MM.1S (cell line): ENCODE data around the gene MYCBP.

ENCODE experiments used
- DNase-seq: peaks from one replicate; pipeline ENCODE4 v3.0.0-alpha.2; 2015
- H2AFZ ChIP-seq: fragments of 300-600 bp; sonication (generic); 2 replicates; pipeline ENCODE4 v1.6.0; 2016; ENCODE audit warnings: antibody characterized with exemption, low read length
- H3F3A ChIP-seq: fragments of 300-600 bp; sonication (generic); 2 replicates; pipeline ENCODE4 v1.6.1; 2016; ENCODE audit warnings: mild to moderate bottlenecking, antibody characterized with exemption, low read length, moderate library complexity, mixed read lengths; ENCODE audit not compliant: insufficient read depth
- H3K27ac ChIP-seq: fragments of 300-600 bp; sonication (generic); 2 replicates; pipeline ENCODE4 v1.5.1; 2016; ENCODE audit warnings: mild to moderate bottlenecking, low read length
- H3K27me3 ChIP-seq: fragments of 300-600 bp; sonication (generic); replicated peaks from 2 replicates; pipeline ENCODE4 v1.6.0; 2016; ENCODE audit warnings: low read length; ENCODE audit not compliant: insufficient read depth
- H3K36me3 ChIP-seq: fragments of 300-600 bp; sonication (generic); replicated peaks from 2 replicates; pipeline ENCODE4 v1.6.1; 2016; ENCODE audit warnings: mild to moderate bottlenecking, low read length, mixed read lengths; ENCODE audit not compliant: insufficient read depth
- H3K4me1 ChIP-seq: fragments of 300-600 bp; sonication (generic); 2 replicates; pipeline ENCODE4 v1.6.1; 2016; ENCODE audit warnings: low read length, mixed read lengths
- H3K4me2 ChIP-seq: fragments of 300-600 bp; sonication (generic); 2 replicates; pipeline ENCODE4 v1.6.0; 2016; ENCODE audit warnings: low read depth, low read length
- H3K4me3 ChIP-seq: fragments of 300-600 bp; sonication (generic); 2 replicates; pipeline ENCODE4 v1.5.1; 2016; ENCODE audit warnings: low read length, mixed read lengths
- H3K79me2 ChIP-seq: fragments of 300-600 bp; sonication (generic); 2 replicates; pipeline ENCODE4 v1.6.1; 2016; ENCODE audit warnings: mixed run types, low read length, mixed read lengths
- H3K9ac ChIP-seq: fragments of 300-600 bp; sonication (generic); 2 replicates; pipeline ENCODE4 v1.6.1; 2016; ENCODE audit warnings: low read length, mixed read lengths
- H3K9me2 ChIP-seq: fragments of 300-600 bp; sonication (generic); replicated peaks from 2 replicates; pipeline ENCODE4 v1.6.1; 2016; ENCODE audit warnings: mild to moderate bottlenecking, low read length, mixed read lengths; ENCODE audit not compliant: insufficient read depth
- H3K9me3 ChIP-seq: fragments of 300-600 bp; sonication (generic); replicated peaks from 2 replicates; pipeline ENCODE4 v1.6.1; 2016; ENCODE audit warnings: mild to moderate bottlenecking, low read length, mixed read lengths; ENCODE audit not compliant: insufficient read depth
- H4K20me1 ChIP-seq: fragments of 300-600 bp; sonication (generic); 2 replicates; pipeline ENCODE4 v1.6.1; 2016; ENCODE audit warnings: mild to moderate bottlenecking, low read length, moderate library complexity, mixed read lengths; ENCODE audit not compliant: insufficient read depth
- EZH2 ChIP-seq: fragments of 300-600 bp; sonication (generic); optimal IDR thresholded peaks from 2 replicates; pipeline ENCODE3; 2017; ENCODE audit warnings: low read depth, mild to moderate bottlenecking, antibody characterized with exemption, low read length, mixed read lengths
- EZH2phosphoT487 ChIP-seq: fragments of 300-600 bp; sonication (generic); IDR thresholded peaks from 2 replicates; pipeline ENCODE4 v1.6.1; 2018; ENCODE audit warnings: antibody characterized with exemption, low read length
- TF ChIP-seq, protein P1 (sequence below): fragments of 300-600 bp; sonication (generic); IDR thresholded peaks from 2 replicates; pipeline ENCODE4 v1.5.1; 2016; ENCODE audit warnings: antibody characterized with exemption, low read length, mixed read lengths

The MYCBP gene

DNA sequence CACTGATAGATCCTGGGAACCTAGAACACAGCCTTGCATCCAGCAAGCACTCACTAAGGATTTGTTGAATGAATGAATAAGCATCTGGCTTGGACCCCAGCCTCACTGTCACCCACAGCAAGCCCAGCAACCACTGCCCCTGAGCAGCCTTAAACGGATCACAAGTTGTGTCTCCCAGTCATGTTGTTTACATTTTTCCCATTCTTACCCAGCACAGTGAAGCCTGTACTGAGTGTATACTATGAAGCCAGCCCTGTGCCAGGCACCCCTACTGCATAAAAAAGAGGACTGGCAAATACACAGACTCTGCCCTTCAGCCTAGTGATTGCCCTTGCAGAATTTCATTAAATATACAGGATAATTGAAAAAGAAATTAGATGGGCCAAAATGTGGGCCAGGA is 43.8 kb downstream of the MYCBP start:
- H3K9me2 ChIP-seq: no peaks in the 10 kb centered on the region

DNA sequence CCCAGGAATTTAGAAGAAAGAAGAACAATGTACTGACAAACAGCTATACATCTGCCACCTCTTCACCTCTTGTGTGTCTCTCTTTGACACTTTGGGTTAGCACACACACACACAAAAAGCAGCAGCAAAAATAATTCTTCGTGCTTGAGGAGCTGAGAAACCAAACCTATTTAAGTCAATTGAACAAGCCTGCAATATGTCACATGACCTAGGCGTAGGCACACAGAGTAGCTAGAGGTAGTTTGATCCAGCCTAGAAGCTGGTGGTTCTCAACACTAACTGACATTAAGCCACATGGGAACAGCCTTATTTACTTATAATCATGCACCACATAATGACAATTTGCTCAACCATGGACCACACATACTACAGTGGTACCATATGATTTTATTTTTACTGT is 45.8 kb downstream of the MYCBP start:
- Histone ChIP-seq H3K36me3 (no peaks in the 10 kb centered on the region), H3F3A (no peaks in the 10 kb centered on the region), H3K9ac (no peak overlapping the region), H4K20me1 (no peaks in the 10 kb centered on the region), H3K4me3 (no peak overlapping the region), H3K9me3 (no peaks in the 10 kb centered on the region), H2AFZ (no peak overlapping the region), H3K4me2 (no peak overlapping the region), H3K27ac (no peak overlapping the region), H3K27me3 (no peaks in the 10 kb centered on the region), H3K4me1 (no peaks in the 10 kb centered on the region), H3K9me2 (no peaks in the 10 kb centered on the region), H3K79me2 (no peaks in the 10 kb centered on the region)
- DNase-seq: no peak
- no peak for TF ChIP-seq EZH2
- TF ChIP-seq, protein P1, sequence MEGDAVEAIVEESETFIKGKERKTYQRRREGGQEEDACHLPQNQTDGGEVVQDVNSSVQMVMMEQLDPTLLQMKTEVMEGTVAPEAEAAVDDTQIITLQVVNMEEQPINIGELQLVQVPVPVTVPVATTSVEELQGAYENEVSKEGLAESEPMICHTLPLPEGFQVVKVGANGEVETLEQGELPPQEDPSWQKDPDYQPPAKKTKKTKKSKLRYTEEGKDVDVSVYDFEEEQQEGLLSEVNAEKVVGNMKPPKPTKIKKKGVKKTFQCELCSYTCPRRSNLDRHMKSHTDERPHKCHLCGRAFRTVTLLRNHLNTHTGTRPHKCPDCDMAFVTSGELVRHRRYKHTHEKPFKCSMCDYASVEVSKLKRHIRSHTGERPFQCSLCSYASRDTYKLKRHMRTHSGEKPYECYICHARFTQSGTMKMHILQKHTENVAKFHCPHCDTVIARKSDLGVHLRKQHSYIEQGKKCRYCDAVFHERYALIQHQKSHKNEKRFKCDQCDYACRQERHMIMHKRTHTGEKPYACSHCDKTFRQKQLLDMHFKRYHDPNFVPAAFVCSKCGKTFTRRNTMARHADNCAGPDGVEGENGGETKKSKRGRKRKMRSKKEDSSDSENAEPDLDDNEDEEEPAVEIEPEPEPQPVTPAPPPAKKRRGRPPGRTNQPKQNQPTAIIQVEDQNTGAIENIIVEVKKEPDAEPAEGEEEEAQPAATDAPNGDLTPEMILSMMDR: no peak
- no peak for TF ChIP-seq EZH2phosphoT487

More for the DNA sequence above, 43.8 kb downstream of the MYCBP start:
- TF ChIP-seq, protein P1: no peak
- TF ChIP-seq EZH2: no peak
- no peak for TF ChIP-seq EZH2phosphoT487
- DNase-seq: no peak
- Histone ChIP-seq H3F3A (no peaks in the 10 kb centered on the region), H3K9ac (no peak overlapping the region), H3K79me2 (no peaks in the 10 kb centered on the region), H3K4me3 (no peak overlapping the region), H3K9me3 (no peaks in the 10 kb centered on the region), H3K4me1 (no peaks in the 10 kb centered on the region), H3K27ac (no peak overlapping the region), H3K27me3 (no peaks in the 10 kb centered on the region), H4K20me1 (no peaks in the 10 kb centered on the region), H2AFZ (no peak overlapping the region), H3K4me2 (no peak overlapping the region), H3K36me3 (no peaks in the 10 kb centered on the region)

DNA sequence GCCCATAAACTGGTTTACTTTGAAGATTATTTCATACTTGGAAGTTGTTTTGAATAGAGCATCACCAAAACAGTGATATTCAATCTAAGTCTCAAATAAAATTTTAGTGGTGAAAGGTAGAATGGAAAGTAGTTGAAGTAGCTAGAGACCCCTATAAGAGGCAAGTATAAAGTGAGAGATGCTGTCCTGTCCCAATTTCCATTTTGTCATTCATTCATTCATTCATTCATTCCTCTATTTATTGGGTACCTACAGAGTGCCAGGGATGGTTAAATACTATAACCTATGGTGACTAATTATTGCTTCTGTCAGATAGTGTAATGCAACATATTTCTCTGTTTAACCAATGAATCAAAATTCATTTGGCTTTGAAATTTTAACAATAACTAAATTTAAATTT is 46.3 kb downstream of the MYCBP start:
- H3K9ac ChIP-seq: no peak overlapping the region
- H3K27ac ChIP-seq: no peak overlapping the region
- H3K36me3 ChIP-seq: no peaks in the 10 kb centered on the region
- no peaks in the 10 kb centered on the region for H3K27me3 ChIP-seq
- no peaks in the 10 kb centered on the region for H3F3A ChIP-seq
- H3K4me1 ChIP-seq: no peaks in the 10 kb centered on the region
- no peaks in the 10 kb centered on the region for H4K20me1 ChIP-seq
- H3K9me2 ChIP-seq: no peaks in the 10 kb centered on the region
- no peaks in the 10 kb centered on the region for H3K79me2 ChIP-seq
- H2AFZ ChIP-seq: no peak overlapping the region
- no peak for DNase-seq
- no peak overlapping the region for H3K4me3 ChIP-seq
- H3K9me3 ChIP-seq: no peaks in the 10 kb centered on the region
- TF ChIP-seq EZH2 (no peak), EZH2phosphoT487 (no peak)
- TF ChIP-seq, protein P1: no peak
- no peak overlapping the region for H3K4me2 ChIP-seq
